Measurements from ENCODE around the gene PSMG4.

DNA sequence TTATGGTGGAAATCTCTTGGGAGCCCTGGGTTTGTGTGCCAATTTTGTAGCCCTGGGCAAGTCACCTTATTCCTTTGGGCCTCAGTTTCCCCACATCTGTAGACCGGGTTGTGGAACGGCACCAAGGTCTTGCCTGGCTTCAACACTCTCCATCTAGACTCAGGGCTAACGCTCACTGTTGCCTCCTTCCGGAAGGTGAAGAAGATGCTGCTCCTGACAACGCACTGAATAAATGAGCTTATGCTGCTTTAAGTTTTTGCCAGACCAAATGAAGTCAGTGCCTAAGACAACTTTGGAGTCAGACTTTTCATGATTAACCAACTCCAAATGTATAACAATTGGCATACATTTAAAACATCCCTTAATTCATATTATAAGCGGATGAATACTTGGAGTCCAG is 53.1 kb downstream of the PSMG4 start:
- TF ChIP-seq, protein P1, sequence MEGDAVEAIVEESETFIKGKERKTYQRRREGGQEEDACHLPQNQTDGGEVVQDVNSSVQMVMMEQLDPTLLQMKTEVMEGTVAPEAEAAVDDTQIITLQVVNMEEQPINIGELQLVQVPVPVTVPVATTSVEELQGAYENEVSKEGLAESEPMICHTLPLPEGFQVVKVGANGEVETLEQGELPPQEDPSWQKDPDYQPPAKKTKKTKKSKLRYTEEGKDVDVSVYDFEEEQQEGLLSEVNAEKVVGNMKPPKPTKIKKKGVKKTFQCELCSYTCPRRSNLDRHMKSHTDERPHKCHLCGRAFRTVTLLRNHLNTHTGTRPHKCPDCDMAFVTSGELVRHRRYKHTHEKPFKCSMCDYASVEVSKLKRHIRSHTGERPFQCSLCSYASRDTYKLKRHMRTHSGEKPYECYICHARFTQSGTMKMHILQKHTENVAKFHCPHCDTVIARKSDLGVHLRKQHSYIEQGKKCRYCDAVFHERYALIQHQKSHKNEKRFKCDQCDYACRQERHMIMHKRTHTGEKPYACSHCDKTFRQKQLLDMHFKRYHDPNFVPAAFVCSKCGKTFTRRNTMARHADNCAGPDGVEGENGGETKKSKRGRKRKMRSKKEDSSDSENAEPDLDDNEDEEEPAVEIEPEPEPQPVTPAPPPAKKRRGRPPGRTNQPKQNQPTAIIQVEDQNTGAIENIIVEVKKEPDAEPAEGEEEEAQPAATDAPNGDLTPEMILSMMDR (IDR thresholded peaks at IDR 0.05), result no peak
- TF ChIP-seq SIN3A (IDR thresholded peaks at IDR 0.05; ENCODE audit: borderline replicate concordance, insufficient read depth, low read depth, low read length), result no peak
- no peak for TF ChIP-seq POLR2AphosphoS5 (IDR thresholded peaks at IDR 0.05; ENCODE audit: low read depth, low read length)
- TF ChIP-seq, protein P2, sequence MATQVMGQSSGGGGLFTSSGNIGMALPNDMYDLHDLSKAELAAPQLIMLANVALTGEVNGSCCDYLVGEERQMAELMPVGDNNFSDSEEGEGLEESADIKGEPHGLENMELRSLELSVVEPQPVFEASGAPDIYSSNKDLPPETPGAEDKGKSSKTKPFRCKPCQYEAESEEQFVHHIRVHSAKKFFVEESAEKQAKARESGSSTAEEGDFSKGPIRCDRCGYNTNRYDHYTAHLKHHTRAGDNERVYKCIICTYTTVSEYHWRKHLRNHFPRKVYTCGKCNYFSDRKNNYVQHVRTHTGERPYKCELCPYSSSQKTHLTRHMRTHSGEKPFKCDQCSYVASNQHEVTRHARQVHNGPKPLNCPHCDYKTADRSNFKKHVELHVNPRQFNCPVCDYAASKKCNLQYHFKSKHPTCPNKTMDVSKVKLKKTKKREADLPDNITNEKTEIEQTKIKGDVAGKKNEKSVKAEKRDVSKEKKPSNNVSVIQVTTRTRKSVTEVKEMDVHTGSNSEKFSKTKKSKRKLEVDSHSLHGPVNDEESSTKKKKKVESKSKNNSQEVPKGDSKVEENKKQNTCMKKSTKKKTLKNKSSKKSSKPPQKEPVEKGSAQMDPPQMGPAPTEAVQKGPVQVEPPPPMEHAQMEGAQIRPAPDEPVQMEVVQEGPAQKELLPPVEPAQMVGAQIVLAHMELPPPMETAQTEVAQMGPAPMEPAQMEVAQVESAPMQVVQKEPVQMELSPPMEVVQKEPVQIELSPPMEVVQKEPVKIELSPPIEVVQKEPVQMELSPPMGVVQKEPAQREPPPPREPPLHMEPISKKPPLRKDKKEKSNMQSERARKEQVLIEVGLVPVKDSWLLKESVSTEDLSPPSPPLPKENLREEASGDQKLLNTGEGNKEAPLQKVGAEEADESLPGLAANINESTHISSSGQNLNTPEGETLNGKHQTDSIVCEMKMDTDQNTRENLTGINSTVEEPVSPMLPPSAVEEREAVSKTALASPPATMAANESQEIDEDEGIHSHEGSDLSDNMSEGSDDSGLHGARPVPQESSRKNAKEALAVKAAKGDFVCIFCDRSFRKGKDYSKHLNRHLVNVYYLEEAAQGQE (IDR thresholded peaks at IDR 0.05; ENCODE audit: insufficient read depth in 1 of 2, low read depth in 2 of 2, low read length in 1 of 2), result no peak
- no peak for TF ChIP-seq TCF7L2 (IDR thresholded peaks at IDR 0.05; ENCODE audit: low read depth, low read length)
